ENCODE data around the gene MMP24OS.

The MMP24OS gene

GRCh38 chr20:35277531-35278395 is at the start of gene MMP24OS:
TSS of gene MMP24OS (minus strand) at chr20:35278122. CDS start at chr20:35277929, 193 bp downstream.
- 0 out of 2 replicates have a peak, but pooled peaks have one; percentile 3 for TF ChIP-seq CTCF (IDR thresholded peaks at IDR 0.05; ENCODE audit: low read depth, low read length)
- peak within 1 kb of the TSS; percentile 76 for H3K4me3 ChIP-seq (ENCODE audit: low read depth, low read length)

GRCh38 chr20:35327074-35327976 is 49.4 kb upstream of the MMP24OS start:
- no peak overlapping the region for H3K4me3 ChIP-seq (ENCODE audit: low read depth, low read length)
- no peak for TF ChIP-seq CTCF (IDR thresholded peaks at IDR 0.05; ENCODE audit: low read depth, low read length)

GRCh38 chr20:35326740-35327073 is 48.8 kb upstream of the MMP24OS start:
- TF ChIP-seq CTCF (IDR thresholded peaks at IDR 0.05; ENCODE audit: low read depth, low read length), result no peak
- H3K4me3 ChIP-seq (ENCODE audit: low read depth, low read length), result no peak overlapping the region

- H3K4me3 ChIP-seq (ENCODE audit: low read depth, low read length), result no peak overlapping the region
- TF ChIP-seq CTCF (IDR thresholded peaks at IDR 0.05; ENCODE audit: low read depth, low read length), result no peak
Observed at GRCh38 chr20:35326021-35326739, 48.3 kb upstream of the MMP24OS start.

- no peak overlapping the region for H3K4me3 ChIP-seq (ENCODE audit: low read depth, low read length)
- TF ChIP-seq CTCF (IDR thresholded peaks at IDR 0.05; ENCODE audit: low read depth, low read length), result no peak
Observed at GRCh38 chr20:35325401-35325800, 47.5 kb upstream of the MMP24OS start.

GRCh38 chr20:35320396-35321126 is 42.6 kb upstream of the MMP24OS start:
- H3K4me3 ChIP-seq (ENCODE audit: low read depth, low read length), result no peak overlapping the region
- TF ChIP-seq CTCF (IDR thresholded peaks at IDR 0.05; ENCODE audit: low read depth, low read length), result no peak
